Measurements from ENCODE around the gene ANO4.

The ANO4 gene

DNA sequence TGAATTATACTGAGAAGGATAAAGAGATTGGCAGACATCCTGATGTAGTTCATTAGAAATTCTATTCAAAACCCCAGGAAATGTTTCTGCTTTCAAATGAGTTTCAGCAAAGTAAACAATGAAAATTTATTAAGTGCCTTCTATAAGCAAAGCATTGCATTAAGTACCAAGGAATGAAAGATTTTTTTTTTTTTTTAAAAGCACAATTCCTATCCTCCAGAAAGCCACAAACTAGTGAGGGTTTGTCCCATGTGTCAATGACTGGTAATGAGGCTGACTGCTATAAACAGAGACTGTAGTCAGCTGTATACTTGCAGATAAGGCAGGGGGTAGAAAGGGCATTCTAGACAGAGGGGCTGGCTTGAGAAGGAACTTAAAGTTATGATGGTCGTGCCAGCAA is 6.7 kb downstream of the ANO4 start:
- Histone ChIP-seq H3K9ac (ENCODE audit: insufficient read length, low read depth) (no peak overlapping the region), H3K27me3 (ENCODE audit: insufficient read depth, insufficient read length) (no peaks in the 10 kb centered on the region), H3K36me3 (ENCODE audit: insufficient read depth, insufficient read length, low read length) (peaks cover 4% of the 10 kb centered on the region), H3K4me3 (ENCODE audit: insufficient read length, low read depth) (no peak overlapping the region), H3K9me3 (ENCODE audit: insufficient read depth, low read length) (no peaks in the 10 kb centered on the region), H3K4me1 (ENCODE audit: insufficient read depth, insufficient read length) (no peaks in the 10 kb centered on the region)
- no peak for TF ChIP-seq ZNF274 (IDR thresholded peaks at IDR 0.05; ENCODE audit: low read depth, low read length)
- no peak for TF ChIP-seq SUZ12 (IDR thresholded peaks at IDR 0.05; ENCODE audit: extremely low read depth, insufficient read depth, insufficient read length)
- no peak for TF ChIP-seq YY1 (IDR thresholded peaks at IDR 0.05; ENCODE audit: insufficient read depth, insufficient read length)
- no peak for DNase-seq (ENCODE audit: low read depth, low spot score)

DNA sequence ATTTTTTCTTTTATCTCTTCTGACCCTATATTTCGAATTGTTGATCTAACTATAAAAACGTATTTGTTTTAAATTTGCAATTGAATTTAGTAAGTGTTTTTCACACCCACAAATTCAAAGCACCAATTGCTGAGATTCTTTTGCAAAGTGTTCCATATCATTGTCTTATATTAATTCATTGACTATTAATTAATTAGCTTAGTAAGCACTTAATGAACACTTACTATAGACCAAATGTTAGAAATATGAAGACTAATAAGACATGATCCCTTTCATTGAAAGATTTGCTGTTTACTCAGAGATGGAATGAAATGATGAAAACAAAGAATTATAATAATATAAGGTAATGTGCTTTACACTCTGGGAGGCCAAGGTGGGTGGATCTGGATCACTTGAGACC is 14.2 kb downstream of the ANO4 start:
- Histone ChIP-seq H3K4me1 (ENCODE audit: insufficient read depth, insufficient read length) (no peaks in the 10 kb centered on the region), H3K9me3 (ENCODE audit: insufficient read depth, low read length) (no peaks in the 10 kb centered on the region), H3K36me3 (ENCODE audit: insufficient read depth, insufficient read length, low read length) (peaks cover 2% of the 10 kb centered on the region), H3K9ac (ENCODE audit: insufficient read length, low read depth) (no peak overlapping the region), H3K27me3 (ENCODE audit: insufficient read depth, insufficient read length) (no peaks in the 10 kb centered on the region), H3K4me3 (ENCODE audit: insufficient read length, low read depth) (no peak overlapping the region)
- TF ChIP-seq ZNF274 (IDR thresholded peaks at IDR 0.05; ENCODE audit: low read depth, low read length) = no peak
- no peak for TF ChIP-seq YY1 (IDR thresholded peaks at IDR 0.05; ENCODE audit: insufficient read depth, insufficient read length)
- DNase-seq (ENCODE audit: low read depth, low spot score) = no peak

DNA sequence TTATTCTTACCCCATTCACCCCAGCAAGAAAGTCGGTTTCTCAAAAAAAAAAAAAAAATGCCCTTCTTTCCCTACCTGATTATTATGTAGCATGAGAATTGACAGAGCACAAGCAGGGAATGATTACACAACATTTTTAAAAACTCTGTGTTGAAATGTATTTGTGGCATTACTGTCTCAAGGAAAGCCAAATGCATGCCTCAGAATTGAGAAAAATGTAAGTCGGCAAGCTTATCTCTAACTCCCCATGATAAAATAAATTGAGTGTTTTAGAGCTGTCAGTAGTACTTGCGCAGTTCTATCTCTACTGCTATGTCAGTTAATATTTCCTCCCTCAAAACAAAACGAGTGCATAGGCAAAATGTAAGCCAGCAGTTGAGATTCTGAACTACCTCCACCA is 25.7 kb downstream of the ANO4 start:
- Histone ChIP-seq H3K27me3 (ENCODE audit: insufficient read depth, insufficient read length) (no peaks in the 10 kb centered on the region), H3K4me1 (ENCODE audit: insufficient read depth, insufficient read length) (no peaks in the 10 kb centered on the region), H3K9me3 (ENCODE audit: insufficient read depth, low read length) (no peaks in the 10 kb centered on the region), H3K4me3 (ENCODE audit: insufficient read length, low read depth) (no peak overlapping the region), H3K9ac (ENCODE audit: insufficient read length, low read depth) (no peak overlapping the region), H3K36me3 (ENCODE audit: insufficient read depth, insufficient read length, low read length) (no peaks in the 10 kb centered on the region)
- DNase-seq (ENCODE audit: low read depth, low spot score) = no peak
- TF ChIP-seq ZNF274 (IDR thresholded peaks at IDR 0.05; ENCODE audit: low read depth, low read length) = no peak
- no peak for TF ChIP-seq YY1 (IDR thresholded peaks at IDR 0.05; ENCODE audit: insufficient read depth, insufficient read length)
- TF ChIP-seq SUZ12 (IDR thresholded peaks at IDR 0.05; ENCODE audit: extremely low read depth, insufficient read depth, insufficient read length) = no peak

DNA sequence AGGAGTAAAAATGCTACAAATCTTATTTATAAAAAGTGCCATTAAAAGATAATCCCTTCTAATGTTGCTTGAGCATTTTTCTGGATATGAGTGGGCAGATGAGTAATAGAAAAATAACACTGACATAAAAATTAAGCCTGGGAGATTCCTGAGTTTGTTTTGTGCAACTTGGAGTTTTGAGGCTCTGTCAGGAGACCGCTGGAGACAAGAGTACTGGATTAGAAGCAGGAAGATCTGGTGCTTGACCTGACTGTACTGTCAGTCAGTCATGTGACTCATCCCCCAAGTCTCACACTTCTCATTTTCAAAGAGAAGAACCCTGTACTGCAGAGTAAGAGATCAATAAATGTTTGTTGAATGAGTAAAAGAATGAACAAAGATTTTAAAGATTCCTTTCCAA is 29.4 kb downstream of the ANO4 start:
- H3K9me3 ChIP-seq (ENCODE audit: insufficient read depth, low read length) = no peaks in the 10 kb centered on the region
- no peak overlapping the region for H3K4me3 ChIP-seq (ENCODE audit: insufficient read length, low read depth)
- DNase-seq (ENCODE audit: low read depth, low spot score) = no peak
- H3K9ac ChIP-seq (ENCODE audit: insufficient read length, low read depth) = no peak overlapping the region
- no peaks in the 10 kb centered on the region for H3K36me3 ChIP-seq (ENCODE audit: insufficient read depth, insufficient read length, low read length)
- no peaks in the 10 kb centered on the region for H3K4me1 ChIP-seq (ENCODE audit: insufficient read depth, insufficient read length)
- TF ChIP-seq SUZ12 (IDR thresholded peaks at IDR 0.05; ENCODE audit: extremely low read depth, insufficient read depth, insufficient read length) (no peak), ZNF274 (IDR thresholded peaks at IDR 0.05; ENCODE audit: low read depth, low read length) (no peak), YY1 (IDR thresholded peaks at IDR 0.05; ENCODE audit: insufficient read depth, insufficient read length) (no peak)
- H3K27me3 ChIP-seq (ENCODE audit: insufficient read depth, insufficient read length) = no peaks in the 10 kb centered on the region

DNA sequence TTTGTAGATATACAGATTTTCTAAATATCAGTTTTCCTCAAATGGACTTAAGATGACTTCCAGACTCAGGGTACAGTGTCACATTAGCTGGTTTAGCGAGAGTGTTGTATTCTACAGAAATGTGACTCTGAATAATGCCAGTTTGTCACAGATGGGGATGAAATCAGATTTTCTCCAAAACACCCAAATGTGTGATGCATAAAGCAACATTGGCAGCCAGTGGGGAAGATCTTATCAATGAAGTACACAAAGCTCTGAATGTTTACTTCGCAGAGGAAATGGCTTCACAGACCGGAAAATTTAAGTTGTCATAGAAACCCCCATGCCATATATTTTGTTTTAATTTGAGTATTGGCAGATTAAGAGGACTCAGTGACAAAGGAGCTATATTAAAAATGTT is 29.9 kb downstream of the ANO4 start:
- Histone ChIP-seq H3K4me1 (ENCODE audit: insufficient read depth, insufficient read length) (no peaks in the 10 kb centered on the region), H3K27me3 (ENCODE audit: insufficient read depth, insufficient read length) (no peaks in the 10 kb centered on the region), H3K9me3 (ENCODE audit: insufficient read depth, low read length) (no peaks in the 10 kb centered on the region), H3K9ac (ENCODE audit: insufficient read length, low read depth) (no peak overlapping the region), H3K4me3 (ENCODE audit: insufficient read length, low read depth) (no peak overlapping the region), H3K36me3 (ENCODE audit: insufficient read depth, insufficient read length, low read length) (no peaks in the 10 kb centered on the region)
- TF ChIP-seq ZNF274 (IDR thresholded peaks at IDR 0.05; ENCODE audit: low read depth, low read length) (no peak), SUZ12 (IDR thresholded peaks at IDR 0.05; ENCODE audit: extremely low read depth, insufficient read depth, insufficient read length) (no peak), YY1 (IDR thresholded peaks at IDR 0.05; ENCODE audit: insufficient read depth, insufficient read length) (no peak)
- DNase-seq (ENCODE audit: low read depth, low spot score) = no peak

DNA sequence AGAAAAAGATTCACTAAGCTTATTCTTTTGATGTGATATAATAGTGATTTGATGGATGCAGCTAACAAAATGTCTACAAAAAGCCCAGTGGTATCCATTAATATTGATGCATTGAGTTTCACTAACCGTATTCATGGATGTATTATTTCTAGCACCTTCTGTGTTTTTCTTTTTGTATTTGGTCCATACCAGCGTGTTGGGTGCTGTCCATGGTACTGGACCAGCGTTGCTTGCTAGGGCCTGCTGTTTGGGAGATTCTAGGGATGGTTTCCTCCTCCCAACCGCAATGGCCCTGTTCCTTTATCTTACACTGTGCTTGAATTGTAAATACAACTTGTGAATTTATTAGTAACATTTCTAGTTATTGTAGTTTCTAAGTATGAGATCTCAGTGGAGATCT is 31.7 kb downstream of the ANO4 start:
- DNase-seq (ENCODE audit: low read depth, low spot score) = peak; percentile 50
- TF ChIP-seq YY1 (IDR thresholded peaks at IDR 0.05; ENCODE audit: insufficient read depth, insufficient read length) (no peak), SUZ12 (IDR thresholded peaks at IDR 0.05; ENCODE audit: extremely low read depth, insufficient read depth, insufficient read length) (no peak)
- Histone ChIP-seq H3K27me3 (ENCODE audit: insufficient read depth, insufficient read length) (no peaks in the 10 kb centered on the region), H3K4me1 (ENCODE audit: insufficient read depth, insufficient read length) (no peaks in the 10 kb centered on the region), H3K9me3 (ENCODE audit: insufficient read depth, low read length) (no peaks in the 10 kb centered on the region), H3K4me3 (ENCODE audit: insufficient read length, low read depth) (no peak overlapping the region), H3K36me3 (ENCODE audit: insufficient read depth, insufficient read length, low read length) (no peaks in the 10 kb centered on the region), H3K9ac (ENCODE audit: insufficient read length, low read depth) (no peak overlapping the region)

DNA sequence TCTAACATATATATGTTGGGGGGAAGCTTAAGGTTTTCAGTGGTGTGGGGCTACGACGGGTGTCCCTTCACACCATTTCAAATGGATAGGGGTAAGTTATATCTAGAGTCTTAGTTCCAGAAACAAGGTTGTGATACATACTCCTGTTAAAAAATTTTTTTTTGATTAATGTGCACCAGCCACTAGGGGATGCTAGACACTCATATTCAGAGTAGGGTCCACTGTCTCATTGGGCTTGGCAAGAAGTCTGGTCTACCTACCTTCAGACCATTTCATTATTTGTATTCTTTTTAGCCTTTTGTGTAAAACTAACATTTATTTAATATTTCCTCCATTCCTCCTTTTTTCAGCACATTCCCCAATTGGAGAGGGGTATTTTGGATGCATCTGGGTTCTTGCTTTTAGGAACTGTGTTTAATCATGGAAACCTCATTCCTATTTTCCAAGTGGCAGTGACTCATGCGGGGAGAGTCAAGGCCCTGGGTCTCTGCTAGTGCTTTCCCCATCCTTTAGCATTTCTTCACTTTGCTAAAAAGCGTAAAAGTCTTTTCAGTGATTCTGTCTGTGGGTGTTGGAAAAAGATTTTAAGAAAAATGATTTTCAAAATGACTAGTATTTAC is 33.4 kb downstream of the ANO4 start:
- Histone ChIP-seq H3K4me1 (ENCODE audit: insufficient read depth, insufficient read length) (no peaks in the 10 kb centered on the region), H3K4me3 (ENCODE audit: insufficient read length, low read depth) (no peak overlapping the region), H3K9ac (ENCODE audit: insufficient read length, low read depth) (no peak overlapping the region), H3K9me3 (ENCODE audit: insufficient read depth, low read length) (no peaks in the 10 kb centered on the region), H3K27me3 (ENCODE audit: insufficient read depth, insufficient read length) (no peaks in the 10 kb centered on the region), H3K36me3 (ENCODE audit: insufficient read depth, insufficient read length, low read length) (no peaks in the 10 kb centered on the region)
- DNase-seq (ENCODE audit: low read depth, low spot score) = peak; percentile 36
- TF ChIP-seq ZNF274 (IDR thresholded peaks at IDR 0.05; ENCODE audit: low read depth, low read length) (no peak), YY1 (IDR thresholded peaks at IDR 0.05; ENCODE audit: insufficient read depth, insufficient read length) (no peak), SUZ12 (IDR thresholded peaks at IDR 0.05; ENCODE audit: extremely low read depth, insufficient read depth, insufficient read length) (no peak)

Data from NT2/D1 (cell line).